HepG2 (cell line): Measurements from ENCODE around the gene CD58. TPM values are rescaled to one million over a fixed set of nuclear protein-coding genes. Genes with fewer than 3 reads are reported as not detected.
A peak's percentile ranks its signal among the peaks of the same experiment; 100 is the strongest.

ENCODE experiments used
- ATAC-seq: fragments of 200-7000 bp; cut with Tn5 transposase; 3 replicates; pipeline ENCODE4 v1.9.1; 2020; ENCODE audit warnings: mild to moderate bottlenecking, moderate library complexity
- BruUV-seq: library from RNA; stranded (reverse); fragments of 400-500 nt; replicated peaks from 2 replicates; lab custom pipeline; 2021; lab: Mats Ljungman, UMichigan
- CTCF ChIA-PET: fragments of 300-600 bp; formaldehyde crosslinking; extraction: SDS; loops from one replicate; lab custom pipeline; 2021; ENCODE audit warnings: low total read pairs, inconsistent platforms, low intra/inter-chr PET ratio; lab: Yijun Ruan, JAX
- POLR2A ChIA-PET: fragments of 350-600 bp; sonication (Branson Sonifier 250); formaldehyde crosslinking; loops from one replicate; lab custom pipeline; 2020; ENCODE audit warnings: antibody characterized with exemption, inconsistent platforms; lab: Yijun Ruan, JAX
- DNase-seq: peaks from one replicate; pipeline ENCODE4 v3.0.0-alpha.2; 2015; ENCODE audit warnings: low spot score
- FAIRE-seq: peaks from 3 replicates; lab custom pipeline; 2011; peaks lifted over from hg19 to GRCh38; lab: Jason Lieb, UNC
- H2AFZ ChIP-seq: one replicate; pipeline ENCODE4 v1.6.1; 2011; ENCODE audit warnings: low read length, inconsistent platforms
- H3K27ac ChIP-seq: fragments of 300-600 bp; 3 replicates; pipeline ENCODE4 v1.8.0; 2011; ENCODE audit warnings: mixed run types, mild to moderate bottlenecking, mixed read lengths, low read length, inconsistent platforms; ENCODE audit not compliant: insufficient read depth; ENCODE audit errors: extremely low read length
- H3K27me3 ChIP-seq, 2 experiments: fragments of 200-600 bp in 1 of 2; 2 replicates in 1 of 2; 3 replicates in 1 of 2; pipeline versions ENCODE4 v1.6.0 to v1.8.0; 2011; ENCODE audit warnings: low read length in 2 of 2, mild to moderate bottlenecking in 2 of 2, moderate library complexity in 2 of 2, inconsistent platforms in 1 of 2; ENCODE audit not compliant: insufficient read depth in 2 of 2, control insufficient read depth in 1 of 2
- H3K36me3 ChIP-seq, 2 experiments: fragments of 200-600 bp in 1 of 2; replicated peaks in 1 of 2; 2 replicates in 1 of 2; 3 replicates in 1 of 2; pipeline versions ENCODE4 v1.5.1 to v1.8.0; 2011; ENCODE audit warnings: low read length in 2 of 2, inconsistent platforms in 1 of 2; ENCODE audit not compliant: insufficient read depth in 2 of 2, control insufficient read depth in 1 of 2
- H3K4me1 ChIP-seq: 2 replicates; pipeline ENCODE4 v1.5.1; 2012; ENCODE audit warnings: low read length, inconsistent platforms; ENCODE audit not compliant: insufficient read depth
- H3K4me2 ChIP-seq: 2 replicates; pipeline ENCODE4 v1.6.0; 2011; ENCODE audit warnings: low read depth, low read length, inconsistent platforms
- H3K4me3 ChIP-seq, 3 experiments: fragments of 200-600 bp in 1 of 3; sonication (generic), shearing (Covaris generic) in 1 of 3; replicated peaks in 1 of 3; 2 replicates each; pipeline ENCODE4 v1.5.1; 2011 to 2016; ENCODE audit warnings: low read length in 3 of 3, inconsistent platforms in 2 of 3, low read depth in 2 of 3, mild to moderate bottlenecking in 2 of 3, control low read depth in 1 of 3, mixed read lengths in 1 of 3; ENCODE audit not compliant: insufficient read depth in 1 of 3
- H3K79me2 ChIP-seq: one replicate; pipeline ENCODE4 v1.6.1; 2011; ENCODE audit warnings: low read length, inconsistent platforms; ENCODE audit not compliant: insufficient read depth
- H3K9ac ChIP-seq: 2 replicates; pipeline ENCODE4 v1.6.0; 2011; ENCODE audit warnings: mild to moderate bottlenecking, low read depth, low read length, inconsistent platforms; ENCODE audit not compliant: insufficient read depth
- H3K9me3 ChIP-seq: 2 replicates; pipeline ENCODE4 v1.5.1; 2012; ENCODE audit warnings: mild to moderate bottlenecking, low read length
- H4K20me1 ChIP-seq: 2 replicates; pipeline ENCODE4 v1.6.0; 2011; ENCODE audit warnings: inconsistent platforms, mild to moderate bottlenecking, low read length, moderate library complexity; ENCODE audit not compliant: insufficient read depth
- DNMT1 ChIP-seq: sonication (generic); formaldehyde crosslinking; IDR thresholded peaks from 2 replicates; pipeline ENCODE4 v1.5.1; 2020; ENCODE audit warnings: mild to moderate bottlenecking, missing genetic modification reagents
- ZNF7 ChIP-seq: IDR thresholded peaks from 2 replicates; pipeline ENCODE4 v1.6.1; 2016; ENCODE audit warnings: missing biosample characterization, missing genetic modification reagents
- WGBS: methylation state at CpG from one replicate; pipeline ENCODE4 v1.1.6; 2017; ENCODE audit warnings: low lambda C conversion rate; 5-methylcytosine and 5-hydroxymethylcytosine counted together
- in situ Hi-C: cut with HindIII; loops from 2 replicates; pipeline ENCODE4 v1.10.0; 2017; ENCODE audit warnings: low pct_unique_long_range_greater_than_20kb; ENCODE audit not compliant: extremely low pct_ligation_motif_present
- intact Hi-C: fragments of 100-400 bp; cut with micrococcal nuclease; formaldehyde crosslinking; loops from one replicate; pipeline ENCODE4 v1.10.0; 2022; ENCODE audit not compliant: unreplicated experiment
- polyA plus RNA-seq, 8 experiments: library from polyadenylated mRNA; depleted of rRNA in 3 of 8; stranded (reverse) in 7 of 8; unstranded in 1 of 8; fragments of >200 nt; fragmentation: Illumina TruSeq in 4 of 8; extraction: Trizol in 4 of 8; gene quantifications; 2 replicates each; pipeline versions ENCODE4 v1.2.1 to v1.2.3, GENCODE V29; 2011 to 2016; ENCODE audit warnings: low read depth in 4 of 8, missing spikeins in 1 of 8, mixed read lengths in 1 of 8; ENCODE audit not compliant: insufficient read depth in 1 of 8
- total RNA-seq, 5 experiments: library from RNA; depleted of rRNA; stranded (reverse); fragments of >200 nt; fragmentation: Illumina TruSeq; extraction: Trizol; gene quantifications; 2 replicates each; pipeline ENCODE4 v1.2.3, GENCODE V29; 2016; ENCODE audit warnings: low read depth in 1 of 5
- TF ChIP-seq, protein P1 (sequence below): IDR thresholded peaks from 2 replicates; pipeline ENCODE4 v1.6.1; 2016; ENCODE audit warnings: missing genetic modification reagents, missing compliant biosample characterization
- TF ChIP-seq, protein P2 (sequence below): IDR thresholded peaks from 2 replicates; pipeline ENCODE4 v1.6.1; 2016; ENCODE audit warnings: low read depth

The CD58 gene
- total and polyA plus RNA-seq, 2 of the 13 experiments (the other 11 are each of a cell fraction or from before 2014, with no cell fraction given): 9.4 to 13.5 TPM

DNA sequence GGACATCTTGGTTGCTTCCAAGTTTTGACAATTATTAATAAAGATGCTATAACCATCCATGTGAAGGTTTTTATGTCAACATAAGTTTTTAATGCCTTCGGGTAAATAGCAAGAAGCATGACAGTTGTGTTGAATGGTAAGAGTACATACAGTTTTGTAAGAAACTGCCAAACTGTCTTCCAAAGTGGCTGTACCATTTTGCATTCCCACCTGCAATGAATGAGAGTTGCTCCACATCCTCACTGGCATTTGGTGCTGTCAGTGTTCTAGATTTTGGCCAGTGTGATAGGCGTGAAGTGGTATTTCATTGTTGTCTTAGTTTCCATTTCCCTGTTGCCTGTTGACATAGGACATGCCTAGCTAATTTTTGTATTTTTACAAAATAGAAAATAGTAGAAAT lies 45.4 kb downstream of the CD58 start:
- TF ChIP-seq ZNF7 (CRISPR knock-in tag): 0 out of 2 replicates have a peak, but pooled peaks have one; percentile 11
- no peak for TF ChIP-seq DNMT1 (CRISPR knock-in tag)
- TF ChIP-seq, all 625 proteins: peak for 1
- H3K36me3 ChIP-seq: no peaks in the 10 kb centered on the region; a peak in 3 of 5 replicates
- CTCF ChIA-PET: no interaction called here
- 92% methylated on average over 2 of the region's 2 CpGs for WGBS
- H3K27ac ChIP-seq: no peak overlapping the region
- H3K4me2 ChIP-seq: no peak overlapping the region
- intact Hi-C loops: loop anchor here (5.0 kb wide), 1 partner anchor 47 kb away; the partner anchor contains the start of gene CD58
- H3K27me3 ChIP-seq: no peaks in the 10 kb centered on the region
- peaks cover 47% of the 10 kb centered on the region for H3K4me1 ChIP-seq
- no peak for ATAC-seq
- H3K4me3 ChIP-seq: no peak overlapping the region
- no peak for FAIRE-seq
- in situ Hi-C loops: no loop called here
- DNase-seq: no peak
- peaks cover 38% of the 10 kb centered on the region for H3K79me2 ChIP-seq
- H3K9me3 ChIP-seq: peaks cover 15% of the 10 kb centered on the region
- POLR2A ChIA-PET: no interaction called here
- H3K9ac ChIP-seq: no peak overlapping the region
- BruUV-seq: no TSS peak
- H4K20me1 ChIP-seq: peaks cover 14% of the 10 kb centered on the region; the same call in 1 of the 2 replicates
- no peak overlapping the region for H2AFZ ChIP-seq

DNA sequence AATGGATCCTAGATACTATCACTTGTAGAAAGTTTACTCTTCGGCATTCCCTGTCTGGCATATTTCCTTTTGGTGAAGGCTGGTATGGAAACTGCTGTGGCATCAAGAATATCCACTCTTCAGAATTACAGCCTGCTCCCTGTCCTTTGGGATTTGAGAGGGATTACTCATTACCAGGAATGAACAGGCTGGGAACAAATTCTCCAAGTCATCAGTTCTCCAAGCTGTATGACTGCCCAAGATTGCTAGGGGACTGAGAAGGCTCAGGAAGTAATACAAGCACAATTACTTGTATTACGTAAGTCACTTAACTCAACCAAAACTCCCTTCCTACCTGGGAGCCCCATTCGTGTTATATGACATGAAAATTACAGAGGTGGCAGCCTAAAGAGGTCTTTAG lies 49.6 kb downstream of the CD58 start:
- Histone ChIP-seq H3K4me1 (peaks cover 13% of the 10 kb centered on the region), H3K79me2 (peaks cover 21% of the 10 kb centered on the region), H2AFZ (no peak overlapping the region), H3K27ac (no peak overlapping the region), H4K20me1 (no peaks in the 10 kb centered on the region), H3K4me2 (no peak overlapping the region), H3K36me3 (peaks cover 2 to 8% of the 10 kb centered on the region in 2 experiments; a peak in 3 of 5 replicates), H3K9ac (no peak overlapping the region), H3K4me3 (no peak overlapping the region), H3K27me3 (no peaks in the 10 kb centered on the region), H3K9me3 (peaks cover 3% of the 10 kb centered on the region; the same call in 1 of the 2 replicates)
- WGBS: 88% methylated on average over 3 of the region's 3 CpGs
- TF ChIP-seq, protein P1, sequence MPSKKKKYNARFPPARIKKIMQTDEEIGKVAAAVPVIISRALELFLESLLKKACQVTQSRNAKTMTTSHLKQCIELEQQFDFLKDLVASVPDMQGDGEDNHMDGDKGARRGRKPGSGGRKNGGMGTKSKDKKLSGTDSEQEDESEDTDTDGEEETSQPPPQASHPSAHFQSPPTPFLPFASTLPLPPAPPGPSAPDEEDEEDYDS (CRISPR knock-in tag): no peak
- TF ChIP-seq, protein P2, sequence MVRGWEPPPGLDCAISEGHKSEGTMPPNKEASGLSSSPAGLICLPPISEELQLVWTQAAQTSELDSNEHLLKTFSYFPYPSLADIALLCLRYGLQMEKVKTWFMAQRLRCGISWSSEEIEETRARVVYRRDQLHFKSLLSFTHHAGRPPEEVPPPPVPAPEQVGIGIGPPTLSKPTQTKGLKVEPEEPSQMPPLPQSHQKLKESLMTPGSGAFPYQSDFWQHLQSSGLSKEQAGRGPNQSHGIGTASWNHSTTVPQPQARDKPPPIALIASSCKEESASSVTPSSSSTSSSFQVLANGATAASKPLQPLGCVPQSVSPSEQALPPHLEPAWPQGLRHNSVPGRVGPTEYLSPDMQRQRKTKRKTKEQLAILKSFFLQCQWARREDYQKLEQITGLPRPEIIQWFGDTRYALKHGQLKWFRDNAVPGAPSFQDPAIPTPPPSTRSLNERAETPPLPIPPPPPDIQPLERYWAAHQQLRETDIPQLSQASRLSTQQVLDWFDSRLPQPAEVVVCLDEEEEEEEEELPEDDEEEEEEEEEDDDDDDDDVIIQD (CRISPR knock-in tag): no peak
- intact Hi-C loops (no loop called here), in situ Hi-C loops (no loop called here)
- POLR2A ChIA-PET: no interaction called here
- no TSS peak for BruUV-seq
- CTCF ChIA-PET: no interaction called here
- FAIRE-seq (no peak), DNase-seq (no peak), ATAC-seq (no peak)
